Naive B cell (primary cell): ENCODE data around the gene UTRN. TPM values are rescaled to one million over a fixed set of nuclear protein-coding genes. Genes with fewer than 3 reads are reported as not detected.

Experiments
- ATAC-seq, 2 donors: fragments of 150-1000 bp; cut with Tn5 transposase; 2 replicates each; pipeline ENCODE4 v1.10.0; 2021; ENCODE audit warnings: low read depth in 2 of 2, mild to moderate bottlenecking in 2 of 2, moderate library complexity in 2 of 2
- DNase-seq: peaks from one replicate; pipeline ENCODE4 v3.0.0; 2022
- H3K27ac Mint-ChIP-seq, 6 donors: one replicate each; pipeline ENCODE4 v1.8.0; 2020 to 2022; ENCODE audit warnings: mild to moderate bottlenecking in 6 of 6, mixed read lengths in 6 of 6, moderate library complexity in 5 of 6, inconsistent platforms in 2 of 6
- H3K27me3 Mint-ChIP-seq, 3 donors: one replicate each; pipeline ENCODE4 v1.8.0; 2021 to 2022; ENCODE audit warnings: mixed read lengths in 3 of 3, mild to moderate bottlenecking in 1 of 3
- H3K36me3 Mint-ChIP-seq, 2 donors: one replicate each; pipeline ENCODE4 v1.8.0; 2020 to 2022; ENCODE audit warnings: mixed read lengths in 2 of 2, inconsistent platforms in 1 of 2, mild to moderate bottlenecking in 1 of 2
- H3K4me1 Mint-ChIP-seq, 3 donors: one replicate each; pipeline ENCODE4 v1.8.0; 2020 to 2022; ENCODE audit warnings: mixed read lengths in 3 of 3, inconsistent platforms in 1 of 3, mild to moderate bottlenecking in 1 of 3, moderate library complexity in 1 of 3
- H3K4me3 Mint-ChIP-seq, 8 donors: one replicate each; pipeline ENCODE4 v1.8.0; 2020 to 2022; ENCODE audit warnings: mild to moderate bottlenecking in 8 of 8, mixed read lengths in 8 of 8, moderate library complexity in 8 of 8, inconsistent platforms in 2 of 8
- H3K9me3 Mint-ChIP-seq, 7 donors: one replicate each; pipeline ENCODE4 v1.8.0; 2020 to 2022; ENCODE audit warnings: mixed read lengths in 7 of 7, mild to moderate bottlenecking in 5 of 7, inconsistent platforms in 2 of 7, moderate library complexity in 1 of 7
- polyA plus RNA-seq, 6 donors: library from polyadenylated mRNA; unstranded; fragments of 300-500 nt; fragmentation: Illumina TruSeq; gene quantifications; one replicate each; pipeline ENCODE4 v1.2.3, GENCODE V29; 2021; ENCODE audit warnings: low read depth in 6 of 6

UTRN gene
- polyA plus RNA-seq, 6 donors from 2014 or later, result 27.7 to 160 (median 73.1) TPM

GRCh38 chr6:144305567-144305966 lies 20.4 kb downstream of the UTRN start:
- H3K4me3 Mint-ChIP-seq, result no peak overlapping the region
- peaks cover 0 to 8% of the 10 kb centered on the region in 2 donors for H3K36me3 Mint-ChIP-seq
- H3K27ac Mint-ChIP-seq, result no peak overlapping the region
- peaks cover 0 to 2% (median 0%) of the 10 kb centered on the region in 7 donors for H3K9me3 Mint-ChIP-seq
- ATAC-seq, result no peak
- H3K27me3 Mint-ChIP-seq, result peaks cover 10 to 16% (median 11%) of the 10 kb centered on the region in 3 donors
- peaks cover 10 to 17% (median 11%) of the 10 kb centered on the region in 3 donors for H3K4me1 Mint-ChIP-seq
- no peak for DNase-seq

- ATAC-seq (no peak), DNase-seq (no peak)
- Mint-ChIP-seq H3K27ac (peak overlapping the region in 2 of 6 donors; percentile 9 to 86), H3K4me3 (peak overlapping the region in 1 of 8 donors; percentile 8), H3K9me3 (peaks cover 0 to 2% (median 0%) of the 10 kb centered on the region in 7 donors), H3K36me3 (peaks cover 0 to 8% of the 10 kb centered on the region in 2 donors), H3K27me3 (peaks cover 10 to 16% (median 11%) of the 10 kb centered on the region in 3 donors), H3K4me1 (peaks cover 12 to 20% (median 14%) of the 10 kb centered on the region in 3 donors)
Measured at GRCh38 chr6:144305985-144306384, 20.9 kb downstream of the UTRN start.

- H3K27ac Mint-ChIP-seq, result peak overlapping the region in 1 of 6 donors; percentile 14
Measured at GRCh38 chr6:144307880-144308279, 22.7 kb downstream of the UTRN start.

DNA sequence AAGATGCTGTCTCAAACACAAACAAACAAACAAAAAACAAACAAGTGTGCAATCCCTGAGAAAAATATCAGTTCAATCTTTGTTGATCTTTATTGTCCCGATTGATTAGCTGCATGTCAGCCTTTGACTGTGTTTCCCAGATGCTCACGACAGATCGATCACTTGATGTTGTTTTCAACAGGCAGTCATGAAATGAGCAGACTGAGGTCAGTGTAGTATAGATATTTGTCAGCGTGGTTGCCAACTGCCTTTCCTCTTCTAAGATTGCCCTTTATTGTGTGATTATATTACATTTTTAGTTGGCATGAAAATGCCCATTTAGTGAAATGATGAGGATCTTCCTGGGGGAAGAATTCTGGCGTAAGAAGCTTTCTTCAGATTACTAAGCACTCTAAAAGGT lies 25.6 kb downstream of the UTRN start:
- Mint-ChIP-seq H3K27me3 (peaks cover 0 to 6% (median 0%) of the 10 kb centered on the region in 3 donors), H3K4me3 (no peak overlapping the region), H3K36me3 (peaks cover 0 to 8% of the 10 kb centered on the region in 2 donors), H3K4me1 (peaks cover 11 to 18% (median 14%) of the 10 kb centered on the region in 3 donors), H3K9me3 (peaks cover 0 to 2% (median 0%) of the 10 kb centered on the region in 7 donors), H3K27ac (no peak overlapping the region)
- no peak for ATAC-seq
- DNase-seq, result no peak

More at GRCh38 chr6:144307880-144308279, 22.7 kb downstream of the UTRN start:
- Mint-ChIP-seq H3K27me3 (peaks cover 4 to 10% (median 5%) of the 10 kb centered on the region in 3 donors), H3K4me1 (peaks cover 14 to 21% (median 18%) of the 10 kb centered on the region in 3 donors), H3K4me3 (no peak overlapping the region), H3K36me3 (peaks cover 0 to 8% of the 10 kb centered on the region in 2 donors), H3K9me3 (no peaks in the 10 kb centered on the region)
- DNase-seq, result no peak
- ATAC-seq, result no peak

GRCh38 chr6:144311361-144311760 lies 26.2 kb downstream of the UTRN start:
- Mint-ChIP-seq H3K4me1 (peaks cover 5 to 12% (median 8%) of the 10 kb centered on the region in 3 donors), H3K4me3 (no peak overlapping the region), H3K27me3 (peaks cover 0 to 6% (median 0%) of the 10 kb centered on the region in 3 donors)

GRCh38 chr6:144314003-144314485 lies 28.9 kb downstream of the UTRN start:
- Mint-ChIP-seq H3K27me3 (peaks cover 0 to 3% (median 0%) of the 10 kb centered on the region in 3 donors), H3K4me3 (no peak overlapping the region), H3K36me3 (peaks cover 0 to 2% of the 10 kb centered on the region in 2 donors), H3K4me1 (peaks cover 5 to 10% (median 9%) of the 10 kb centered on the region in 3 donors), H3K27ac (no peak overlapping the region), H3K9me3 (peaks cover 0 to 2% (median 0%) of the 10 kb centered on the region in 7 donors)
- ATAC-seq (no peak), DNase-seq (no peak)

More at GRCh38 chr6:144311361-144311760, 26.2 kb downstream of the UTRN start:
- peak overlapping the region in 1 of 6 donors; percentile 65 for H3K27ac Mint-ChIP-seq
- peaks cover 0 to 2% (median 0%) of the 10 kb centered on the region in 7 donors for H3K9me3 Mint-ChIP-seq
- H3K36me3 Mint-ChIP-seq, result peaks cover 0 to 8% of the 10 kb centered on the region in 2 donors
- DNase-seq, result no peak
- ATAC-seq, result no peak

DNA sequence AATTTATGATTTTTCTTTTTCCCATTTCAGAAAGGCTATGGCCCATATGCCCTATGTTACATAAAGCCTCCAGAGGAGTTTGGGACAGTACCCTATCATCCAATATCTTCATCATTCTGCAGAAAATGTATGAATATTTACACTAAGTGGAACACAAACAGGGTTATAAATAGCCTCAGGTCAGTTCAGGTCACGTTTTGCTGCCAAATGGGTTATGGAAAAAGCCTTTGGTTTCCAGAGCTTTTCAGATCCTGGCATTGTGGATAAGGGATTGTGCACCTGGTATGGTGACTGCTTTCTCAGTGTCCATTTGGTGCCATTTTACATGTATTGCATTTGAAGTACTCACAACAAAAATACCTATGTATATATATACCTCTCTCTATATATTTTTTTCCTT lies 29.4 kb downstream of the UTRN start:
- H3K27me3 Mint-ChIP-seq, result no peaks in the 10 kb centered on the region
- ATAC-seq (no peak), DNase-seq (no peak)
- no peak overlapping the region for H3K4me3 Mint-ChIP-seq
- H3K36me3 Mint-ChIP-seq, result no peaks in the 10 kb centered on the region
- no peak overlapping the region for H3K27ac Mint-ChIP-seq
- peaks cover 5 to 13% (median 10%) of the 10 kb centered on the region in 3 donors for H3K4me1 Mint-ChIP-seq
- H3K9me3 Mint-ChIP-seq, result peaks cover 0 to 2% (median 0%) of the 10 kb centered on the region in 7 donors

- Mint-ChIP-seq H3K9me3 (peaks cover 0 to 2% (median 0%) of the 10 kb centered on the region in 7 donors), H3K4me1 (peaks cover 5 to 14% (median 10%) of the 10 kb centered on the region in 3 donors), H3K36me3 (no peaks in the 10 kb centered on the region), H3K27me3 (no peaks in the 10 kb centered on the region), H3K4me3 (no peak overlapping the region), H3K27ac (peak overlapping the region in 2 of 6 donors; percentile 24 to 74)
- DNase-seq (no peak), ATAC-seq (no peak)
Measured at GRCh38 chr6:144315226-144315980, 30.3 kb downstream of the UTRN start.

DNA sequence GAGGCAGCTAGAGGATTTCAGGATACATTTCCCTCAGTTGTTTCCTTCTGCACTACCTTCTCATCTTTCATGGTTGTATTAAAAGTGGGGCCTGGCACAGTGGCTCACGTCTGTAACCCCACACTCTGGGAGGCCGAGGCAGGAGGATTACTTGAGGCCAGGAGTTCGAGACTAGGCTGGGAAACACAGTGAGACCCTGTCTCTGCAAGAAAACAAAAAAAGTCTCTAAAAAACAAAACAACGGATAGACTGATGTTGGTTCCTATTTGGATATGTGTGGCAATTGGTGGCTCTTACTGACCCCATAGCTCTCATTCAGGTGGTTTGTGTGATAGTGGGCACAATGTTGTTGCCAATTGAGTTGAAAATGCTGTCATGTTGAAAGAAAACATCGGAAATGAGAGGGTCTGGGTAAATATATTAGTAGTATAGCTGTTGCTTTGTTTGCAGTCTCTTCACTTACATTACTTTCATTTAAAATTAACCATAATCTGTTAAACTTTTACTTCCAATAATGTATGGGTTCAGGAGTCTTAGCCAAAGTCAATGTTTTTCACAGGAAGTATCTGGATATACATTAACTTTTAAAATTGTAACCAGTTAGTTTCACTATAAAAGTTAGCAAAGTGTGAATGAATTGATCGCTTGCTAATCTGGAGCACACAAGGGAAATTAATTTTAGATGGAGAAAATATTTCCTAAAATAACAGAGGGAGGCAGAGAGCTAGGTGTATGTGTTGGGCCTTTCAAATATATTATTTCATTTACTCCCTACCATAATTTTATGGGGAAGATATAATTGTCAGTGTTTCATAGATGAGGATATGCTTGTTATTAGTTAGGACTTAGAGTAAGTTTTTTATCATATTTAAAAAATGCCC lies 31.1 kb downstream of the UTRN start:
- Mint-ChIP-seq H3K4me1 (peaks cover 5 to 16% (median 7%) of the 10 kb centered on the region in 3 donors), H3K9me3 (peaks cover 0 to 2% (median 0%) of the 10 kb centered on the region in 7 donors)

DNA sequence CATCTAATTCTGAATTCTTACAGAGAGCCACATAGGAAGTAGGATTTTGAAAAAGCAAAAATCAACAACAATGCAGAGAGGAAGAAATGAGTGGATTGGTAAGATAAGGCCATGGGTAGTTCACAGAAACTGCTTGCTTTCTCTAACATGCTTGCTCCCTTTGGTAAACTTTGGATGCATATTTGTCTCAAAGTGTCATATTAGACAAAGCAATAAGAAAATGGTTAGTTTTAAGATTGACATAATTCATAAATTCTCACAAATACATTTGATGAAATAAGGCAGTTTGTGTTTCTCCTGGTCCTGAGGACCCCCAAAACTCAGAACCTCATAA lies 31.7 kb downstream of the UTRN start:
- Mint-ChIP-seq H3K27me3 (no peaks in the 10 kb centered on the region), H3K4me3 (no peak overlapping the region), H3K4me1 (peaks cover 3 to 12% (median 5%) of the 10 kb centered on the region in 3 donors), H3K27ac (peak overlapping the region in 1 of 6 donors; percentile 54), H3K9me3 (peaks cover 0 to 2% (median 0%) of the 10 kb centered on the region in 7 donors), H3K36me3 (no peaks in the 10 kb centered on the region)
- ATAC-seq (no peak), DNase-seq (no peak)

More for the DNA sequence above, 31.1 kb downstream of the UTRN start:
- no peaks in the 10 kb centered on the region for H3K27me3 Mint-ChIP-seq
- peak overlapping the region in 1 of 6 donors; percentile 54 for H3K27ac Mint-ChIP-seq
- DNase-seq (no peak), ATAC-seq (no peak)
- no peak overlapping the region for H3K4me3 Mint-ChIP-seq
- no peaks in the 10 kb centered on the region for H3K36me3 Mint-ChIP-seq

- no peaks in the 10 kb centered on the region for H3K27me3 Mint-ChIP-seq
- peaks cover 0 to 2% (median 0%) of the 10 kb centered on the region in 7 donors for H3K9me3 Mint-ChIP-seq
- no peak overlapping the region for H3K27ac Mint-ChIP-seq
- ATAC-seq, result no peak
- H3K4me1 Mint-ChIP-seq, result peaks cover 3 to 12% (median 5%) of the 10 kb centered on the region in 3 donors
- no peak overlapping the region for H3K4me3 Mint-ChIP-seq
- H3K36me3 Mint-ChIP-seq, result no peaks in the 10 kb centered on the region
- no peak for DNase-seq
Measured at GRCh38 chr6:144317736-144318135, 32.6 kb downstream of the UTRN start.

DNA sequence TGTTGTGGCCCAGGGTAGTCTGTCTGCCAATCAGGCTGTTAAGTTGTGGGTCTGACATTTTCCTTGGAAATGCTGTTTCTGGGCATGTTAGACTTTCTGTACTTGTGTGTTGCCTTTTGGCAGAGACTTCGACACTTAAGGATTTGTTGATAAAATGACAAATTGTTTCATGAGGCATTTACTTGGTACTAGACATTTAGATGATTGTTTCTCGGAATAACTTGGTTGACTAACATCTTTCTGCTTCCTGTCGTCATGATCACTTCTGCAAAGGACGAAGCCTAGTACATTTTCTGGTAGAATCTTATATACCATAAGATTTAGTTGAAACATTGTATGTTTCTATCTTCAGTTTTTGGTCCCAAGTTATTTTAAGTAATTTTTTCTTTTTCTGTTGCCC lies 34.1 kb downstream of the UTRN start:
- H3K9me3 Mint-ChIP-seq, result no peaks in the 10 kb centered on the region
- H3K36me3 Mint-ChIP-seq, result no peaks in the 10 kb centered on the region
- DNase-seq, result no peak
- no peak overlapping the region for H3K27ac Mint-ChIP-seq
- ATAC-seq, result no peak
- peaks cover 3 to 12% (median 5%) of the 10 kb centered on the region in 3 donors for H3K4me1 Mint-ChIP-seq
- no peaks in the 10 kb centered on the region for H3K27me3 Mint-ChIP-seq
- H3K4me3 Mint-ChIP-seq, result no peak overlapping the region

DNA sequence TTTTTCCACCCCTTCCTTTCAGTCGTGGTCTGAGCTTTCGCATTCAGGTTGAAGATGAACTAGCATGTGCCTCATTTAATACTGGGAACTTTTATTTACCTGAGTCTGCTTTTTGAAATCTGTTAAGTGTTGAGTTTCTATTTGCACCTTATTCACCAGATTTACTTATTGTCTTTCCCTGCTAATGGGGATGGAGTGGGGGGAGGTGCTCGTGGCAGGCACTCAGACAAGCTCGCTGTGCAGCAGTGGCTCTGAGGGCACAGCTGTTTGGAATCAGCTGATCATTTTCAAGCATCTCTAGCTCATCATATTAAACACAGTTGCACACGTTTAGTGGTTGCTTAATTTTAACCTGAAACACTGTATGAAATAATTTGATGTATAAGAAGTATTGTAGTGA lies 35.6 kb downstream of the UTRN start:
- Mint-ChIP-seq H3K36me3 (no peaks in the 10 kb centered on the region), H3K27me3 (no peaks in the 10 kb centered on the region), H3K4me3 (no peak overlapping the region), H3K9me3 (no peaks in the 10 kb centered on the region), H3K4me1 (peaks cover 5 to 23% (median 9%) of the 10 kb centered on the region in 3 donors), H3K27ac (peak overlapping the region in 1 of 6 donors; percentile 10)
- DNase-seq, result no peak
- no peak for ATAC-seq
